Gastroesophageal sphincter (tissue), 4 donors: ENCODE results near the gene GPR132. TPM values are rescaled to one million over a fixed set of nuclear protein-coding genes. Genes with fewer than 3 reads are reported as not detected.
"Not testable (repeated sequence)": the region's sequence is repeated elsewhere in the genome, so short reads cannot be mapped to it uniquely, and the experiment has no call there.

ENCODE experiments used
- ATAC-seq: fragments of 150-250 bp; one replicate; pipeline ENCODE4 v1.9.1; 2016; ENCODE audit warnings: mild to moderate bottlenecking, moderate library complexity
- H3K27ac ChIP-seq, 4 donors: fragments of 200-600 bp; sonication (generic) in 3 of 4; 1 replicate in 3 of 4; 2 replicates in 1 of 4; pipeline ENCODE4 v1.5.1; 2016 to 2019
- H3K27me3 ChIP-seq: fragments of 200-600 bp; sonication (generic); one replicate; pipeline ENCODE4 v1.5.1; 2019
- H3K36me3 ChIP-seq, 2 donors: fragments of 200-600 bp; sonication (generic); one replicate each; pipeline ENCODE4 v1.5.1; 2019; ENCODE audit warnings: control low read depth in 1 of 2
- H3K4me1 ChIP-seq, 3 donors: fragments of 200-600 bp; sonication (generic); 1 replicate in 2 of 3; 2 replicates in 1 of 3; pipeline ENCODE4 v1.5.1; 2016 to 2019; ENCODE audit warnings: control low read depth in 2 of 3
- H3K4me3 ChIP-seq, 2 donors: fragments of 200-600 bp; sonication (generic); one replicate each; pipeline ENCODE4 v1.5.1; 2019; ENCODE audit warnings: mild to moderate bottlenecking in 1 of 2, moderate library complexity in 1 of 2
- H3K9me3 ChIP-seq, 3 donors: fragments of 200-600 bp; sonication (generic); one replicate each; pipeline ENCODE4 v1.5.1; 2017 to 2019; ENCODE audit warnings: control low read depth in 2 of 3
- EP300 ChIP-seq: sonication (generic); formaldehyde crosslinking; IDR thresholded peaks from one replicate; pipeline ENCODE4 v1.6.1; 2017; ENCODE audit warnings: antibody characterized with exemption, mild to moderate bottlenecking
- POLR2A ChIP-seq, 2 donors: fragments of 450-650 bp; IDR thresholded peaks; one replicate each; pipeline ENCODE4 v1.6.1; 2017; ENCODE audit warnings: antibody characterized with exemption in 2 of 2, mild to moderate bottlenecking in 2 of 2, moderate library complexity in 1 of 2
- POLR2AphosphoS5 ChIP-seq: sonication (generic); formaldehyde crosslinking; IDR thresholded peaks from one replicate; pipeline ENCODE4 v1.6.1; 2017; ENCODE audit warnings: antibody characterized with exemption
- WGBS, 2 donors: methylation state at CpG; one replicate each; pipeline ENCODE4 v1.1.5; 2018; ENCODE audit warnings: low coverage in 1 of 2; 5-methylcytosine and 5-hydroxymethylcytosine counted together
- total RNA-seq, 4 donors: library from RNA; depleted of rRNA; stranded (reverse); fragments of >200 nt; gene quantifications; one replicate each; pipeline ENCODE4 v1.1.0, GENCODE V29; 2016
- TF ChIP-seq, protein P1 (sequence below), 4 experiments: fragments of 200-600 bp in 2 of 4; fragments of 450-650 bp in 2 of 4; sonication (generic) in 1 of 4; IDR thresholded peaks; one replicate each; pipeline ENCODE4 v1.5.1; 2017 to 2019; ENCODE audit warnings: antibody characterized with exemption in 4 of 4, mild to moderate bottlenecking in 2 of 4, moderate library complexity in 2 of 4

The GPR132 gene
- total RNA-seq, 4 donors from 2014 or later, result 1.0 to 3.2 (median 2.1) TPM

GRCh38 chr14:105028251-105028927, 36.8 kb downstream of the GPR132 start:
- TF ChIP-seq POLR2AphosphoS5, result no peak
- TF ChIP-seq, protein P1, sequence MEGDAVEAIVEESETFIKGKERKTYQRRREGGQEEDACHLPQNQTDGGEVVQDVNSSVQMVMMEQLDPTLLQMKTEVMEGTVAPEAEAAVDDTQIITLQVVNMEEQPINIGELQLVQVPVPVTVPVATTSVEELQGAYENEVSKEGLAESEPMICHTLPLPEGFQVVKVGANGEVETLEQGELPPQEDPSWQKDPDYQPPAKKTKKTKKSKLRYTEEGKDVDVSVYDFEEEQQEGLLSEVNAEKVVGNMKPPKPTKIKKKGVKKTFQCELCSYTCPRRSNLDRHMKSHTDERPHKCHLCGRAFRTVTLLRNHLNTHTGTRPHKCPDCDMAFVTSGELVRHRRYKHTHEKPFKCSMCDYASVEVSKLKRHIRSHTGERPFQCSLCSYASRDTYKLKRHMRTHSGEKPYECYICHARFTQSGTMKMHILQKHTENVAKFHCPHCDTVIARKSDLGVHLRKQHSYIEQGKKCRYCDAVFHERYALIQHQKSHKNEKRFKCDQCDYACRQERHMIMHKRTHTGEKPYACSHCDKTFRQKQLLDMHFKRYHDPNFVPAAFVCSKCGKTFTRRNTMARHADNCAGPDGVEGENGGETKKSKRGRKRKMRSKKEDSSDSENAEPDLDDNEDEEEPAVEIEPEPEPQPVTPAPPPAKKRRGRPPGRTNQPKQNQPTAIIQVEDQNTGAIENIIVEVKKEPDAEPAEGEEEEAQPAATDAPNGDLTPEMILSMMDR (IDR thresholded peaks at IDR 0.05), result no peak
- no peak for TF ChIP-seq POLR2A (IDR thresholded peaks at IDR 0.05)
- no peak for TF ChIP-seq EP300
- no peak overlapping the region for H3K27ac ChIP-seq
- ATAC-seq, result no peak
- H3K36me3 ChIP-seq, result no peaks in the 10 kb centered on the region
- H3K4me3 ChIP-seq, result no peak overlapping the region
- H3K4me1 ChIP-seq, result peaks cover 0 to 8% (median 0%) of the 10 kb centered on the region in 3 donors
- H3K27me3 ChIP-seq, result peaks cover 6% of the 10 kb centered on the region
- 78 to 81% methylated on average over 9 to 11 of the region's 12 CpGs for WGBS, 2 donors
- H3K9me3 ChIP-seq, result no peaks in the 10 kb centered on the region

DNA sequence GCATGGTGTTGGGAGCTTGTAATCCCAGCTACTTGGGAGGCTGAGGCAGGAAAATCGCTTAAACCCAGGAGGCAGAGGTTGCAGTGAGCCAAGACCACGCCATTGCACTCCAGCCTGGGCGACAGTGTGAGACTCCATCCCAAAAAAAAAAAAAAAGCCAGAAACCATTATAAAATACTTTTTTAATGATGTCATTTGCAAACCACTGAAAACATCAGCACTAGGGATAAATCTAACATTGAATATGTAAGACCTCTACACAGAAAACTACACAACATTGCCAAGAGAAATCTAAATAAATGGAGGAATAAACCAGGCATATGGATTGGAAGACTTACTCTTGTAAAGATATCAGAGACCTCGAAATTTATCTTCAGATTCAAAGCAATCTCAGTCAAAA, 37.5 kb downstream of the GPR132 start:
- not testable (repeated sequence) for H3K27ac ChIP-seq, H3K36me3 ChIP-seq, H3K4me3 ChIP-seq, H3K27me3 ChIP-seq, ATAC-seq, H3K4me1 ChIP-seq, H3K9me3 ChIP-seq
- 65 to 72% methylated on average over 3 to 4 of the region's 4 CpGs for WGBS, 2 donors

DNA sequence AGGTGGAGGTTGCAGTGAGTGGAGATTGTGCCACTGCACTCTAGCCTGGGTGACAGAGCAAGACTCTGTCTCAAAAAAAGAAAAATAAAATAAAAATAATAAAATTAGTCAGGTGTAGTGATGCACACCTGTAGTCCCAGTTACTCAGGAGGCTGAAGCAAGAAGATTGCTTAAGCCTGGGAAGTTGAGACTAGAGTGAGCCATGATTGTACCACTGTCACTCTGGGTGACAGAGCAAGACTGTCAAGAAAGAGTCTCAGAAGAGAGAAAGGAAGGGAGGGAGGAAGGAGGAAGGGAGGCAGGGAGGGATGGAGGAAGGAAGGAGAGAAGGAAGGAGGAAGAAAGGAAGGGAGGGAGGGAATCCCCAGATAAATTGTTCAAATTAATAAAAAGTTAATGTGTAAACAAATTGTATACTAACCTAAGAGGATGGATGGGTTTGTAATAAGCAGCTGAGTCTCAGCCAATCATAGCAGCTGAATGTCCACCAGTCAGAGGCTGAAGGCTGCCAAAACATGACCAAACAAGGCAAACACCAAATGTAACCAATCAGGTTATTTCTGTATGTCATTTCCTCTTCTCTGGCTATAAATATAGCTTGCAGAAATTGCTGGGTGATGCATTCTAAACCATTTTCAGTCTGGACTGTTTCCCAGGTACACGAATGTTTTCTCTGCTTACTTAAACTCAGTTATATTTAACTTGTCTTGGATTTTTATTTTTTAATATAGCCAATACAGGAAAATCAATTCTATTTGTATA, 38.2 kb downstream of the GPR132 start:
- TF ChIP-seq POLR2A (IDR thresholded peaks at IDR 0.05) (no peak), EP300 (no peak)
- ATAC-seq, result no peak
- Histone ChIP-seq H3K4me1 (peaks cover 0 to 15% (median 4%) of the 10 kb centered on the region in 3 donors), H3K27me3 (no peaks in the 10 kb centered on the region), H3K9me3 (no peaks in the 10 kb centered on the region), H3K27ac (no peak overlapping the region), H3K36me3 (no peaks in the 10 kb centered on the region), H3K4me3 (no peak overlapping the region)
- 0 to 14% methylated on average over 1 of the region's 1 CpG for WGBS, 2 donors

- Histone ChIP-seq H3K27ac (no peak overlapping the region), H3K27me3 (no peaks in the 10 kb centered on the region), H3K4me1 (peaks cover 0 to 22% (median 8%) of the 10 kb centered on the region in 3 donors), H3K36me3 (no peaks in the 10 kb centered on the region), H3K4me3 (no peak overlapping the region), H3K9me3 (no peaks in the 10 kb centered on the region)
- no peak for TF ChIP-seq POLR2A (IDR thresholded peaks at IDR 0.05)
- TF ChIP-seq EP300, result no peak
- TF ChIP-seq, protein P1 (IDR thresholded peaks at IDR 0.05), result no peak
- no peak for TF ChIP-seq POLR2AphosphoS5
- no peak for ATAC-seq
- WGBS, 2 donors, result 90% methylated on average over 14 to 16 of the region's 16 CpGs
These were observed 39.0 kb downstream of the GPR132 start for GRCh38 chr14:105026033-105026785.

DNA sequence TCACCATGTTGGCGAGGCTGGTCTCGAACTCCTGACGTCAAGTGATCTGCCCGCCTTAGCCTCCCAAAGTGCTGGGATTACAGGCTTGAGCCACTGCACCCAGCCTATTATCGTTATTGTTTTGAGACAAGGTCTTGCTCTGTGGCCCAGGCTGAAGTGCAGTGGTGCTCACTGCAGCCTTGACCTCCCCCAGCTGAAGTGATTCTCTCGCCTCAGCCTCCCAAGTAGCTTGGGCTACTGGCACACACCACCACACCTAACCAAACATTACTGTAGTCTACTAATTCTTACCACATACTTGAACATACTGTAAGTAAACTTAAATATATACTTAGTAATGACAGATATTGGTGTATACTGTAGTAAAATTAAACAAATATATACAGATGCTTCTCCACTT, 39.8 kb downstream of the GPR132 start:
- Histone ChIP-seq H3K4me1 (peaks cover 0 to 23% (median 8%) of the 10 kb centered on the region in 3 donors), H3K27me3 (no peaks in the 10 kb centered on the region), H3K27ac (no peak overlapping the region), H3K4me3 (no peak overlapping the region), H3K9me3 (no peaks in the 10 kb centered on the region), H3K36me3 (no peaks in the 10 kb centered on the region)
- no peak for ATAC-seq
- WGBS, 2 donors, result 50 to 98% methylated on average over 1 to 6 of the region's 6 CpGs
- TF ChIP-seq POLR2AphosphoS5 (no peak), POLR2A (IDR thresholded peaks at IDR 0.05) (no peak), EP300 (no peak)
- TF ChIP-seq, protein P1 (IDR thresholded peaks at IDR 0.05), result no peak
